Measurements from ENCODE around the gene PLPPR3. TPM values are rescaled to one million over a fixed set of nuclear protein-coding genes. Genes with fewer than 3 reads are reported as not detected.

Gene PLPPR3
- polyA plus RNA-seq, 1 donor from 2014 or later = 239 TPM

GRCh38 chr19:784541-784940 is 37.2 kb downstream of the PLPPR3 start:
- no peaks in the 10 kb centered on the region for H3K9me3 ChIP-seq (ENCODE audit: low read length)
- TF ChIP-seq REST (IDR thresholded peaks at IDR 0.05; ENCODE audit: borderline replicate concordance) (no peak), EZH2 (IDR thresholded peaks at IDR 0.05; ENCODE audit: borderline replicate concordance, insufficient read depth, low read length, poor library complexity, severe bottlenecking) (no peak), EP300 (conservative IDR thresholded peaks at IDR 0.05; ENCODE audit: poor library complexity, severe bottlenecking) (no peak), RAD21 (conservative IDR thresholded peaks at IDR 0.05) (no peak), POLR2AphosphoS5 (IDR thresholded peaks at IDR 0.05) (no peak), SMC3 (conservative IDR thresholded peaks at IDR 0.05; ENCODE audit: poor library complexity) (no peak), MXI1 (conservative IDR thresholded peaks at IDR 0.05; ENCODE audit: poor library complexity, severe bottlenecking) (no peak), TAF1 (IDR thresholded peaks at IDR 0.05; ENCODE audit: low read depth) (no peak)
- TF ChIP-seq, protein P1, sequence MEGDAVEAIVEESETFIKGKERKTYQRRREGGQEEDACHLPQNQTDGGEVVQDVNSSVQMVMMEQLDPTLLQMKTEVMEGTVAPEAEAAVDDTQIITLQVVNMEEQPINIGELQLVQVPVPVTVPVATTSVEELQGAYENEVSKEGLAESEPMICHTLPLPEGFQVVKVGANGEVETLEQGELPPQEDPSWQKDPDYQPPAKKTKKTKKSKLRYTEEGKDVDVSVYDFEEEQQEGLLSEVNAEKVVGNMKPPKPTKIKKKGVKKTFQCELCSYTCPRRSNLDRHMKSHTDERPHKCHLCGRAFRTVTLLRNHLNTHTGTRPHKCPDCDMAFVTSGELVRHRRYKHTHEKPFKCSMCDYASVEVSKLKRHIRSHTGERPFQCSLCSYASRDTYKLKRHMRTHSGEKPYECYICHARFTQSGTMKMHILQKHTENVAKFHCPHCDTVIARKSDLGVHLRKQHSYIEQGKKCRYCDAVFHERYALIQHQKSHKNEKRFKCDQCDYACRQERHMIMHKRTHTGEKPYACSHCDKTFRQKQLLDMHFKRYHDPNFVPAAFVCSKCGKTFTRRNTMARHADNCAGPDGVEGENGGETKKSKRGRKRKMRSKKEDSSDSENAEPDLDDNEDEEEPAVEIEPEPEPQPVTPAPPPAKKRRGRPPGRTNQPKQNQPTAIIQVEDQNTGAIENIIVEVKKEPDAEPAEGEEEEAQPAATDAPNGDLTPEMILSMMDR (IDR thresholded peaks at IDR 0.05; ENCODE audit: poor library complexity, severe bottlenecking) = no peak
- no peaks in the 10 kb centered on the region for H3F3A ChIP-seq (ENCODE audit: insufficient read depth, low read length, poor library complexity, severe bottlenecking)
- H3K27me3 ChIP-seq (ENCODE audit: insufficient read depth, low read depth, low read length) = no peaks in the 10 kb centered on the region
- H3K4me3 ChIP-seq (ENCODE audit: low read length) = no peak overlapping the region
- no peaks in the 10 kb centered on the region for H3K36me3 ChIP-seq (ENCODE audit: insufficient read depth, low read length)
- no peak overlapping the region for H3K4me2 ChIP-seq (ENCODE audit: low read length)
- H4K20me1 ChIP-seq (ENCODE audit: insufficient read depth) = no peaks in the 10 kb centered on the region
- H3K79me2 ChIP-seq (replicated peaks; ENCODE audit: insufficient read depth, low read length) = no peaks in the 10 kb centered on the region
- H3K9ac ChIP-seq (ENCODE audit: low read length) = no peak overlapping the region
- H2AFZ ChIP-seq (ENCODE audit: low read depth, low read length) = no peak overlapping the region
- no peaks in the 10 kb centered on the region for H3K9me2 ChIP-seq (ENCODE audit: insufficient read depth, low read length)
- no peak overlapping the region for H3K27ac ChIP-seq (ENCODE audit: low read length)

GRCh38 chr19:782878-783668 is 38.7 kb downstream of the PLPPR3 start:
- no peaks in the 10 kb centered on the region for H3K79me2 ChIP-seq (replicated peaks; ENCODE audit: insufficient read depth, low read length)
- H3K4me2 ChIP-seq (ENCODE audit: low read length) = no peak overlapping the region
- H3K36me3 ChIP-seq (ENCODE audit: insufficient read depth, low read length) = no peaks in the 10 kb centered on the region
- TF ChIP-seq REST (IDR thresholded peaks at IDR 0.05; ENCODE audit: borderline replicate concordance) (no peak), TAF1 (IDR thresholded peaks at IDR 0.05; ENCODE audit: low read depth) (no peak), EP300 (conservative IDR thresholded peaks at IDR 0.05; ENCODE audit: poor library complexity, severe bottlenecking) (no peak), MXI1 (conservative IDR thresholded peaks at IDR 0.05; ENCODE audit: poor library complexity, severe bottlenecking) (no peak), EZH2 (IDR thresholded peaks at IDR 0.05; ENCODE audit: borderline replicate concordance, insufficient read depth, low read length, poor library complexity, severe bottlenecking) (no peak), POLR2AphosphoS5 (IDR thresholded peaks at IDR 0.05) (no peak), SMC3 (conservative IDR thresholded peaks at IDR 0.05; ENCODE audit: poor library complexity) (no peak), RAD21 (conservative IDR thresholded peaks at IDR 0.05) (no peak)
- TF ChIP-seq, protein P1 (IDR thresholded peaks at IDR 0.05; ENCODE audit: poor library complexity, severe bottlenecking) = no peak
- H3K9me3 ChIP-seq (ENCODE audit: low read length) = no peaks in the 10 kb centered on the region
- H3K4me3 ChIP-seq (ENCODE audit: low read length) = no peak overlapping the region
- no peaks in the 10 kb centered on the region for H4K20me1 ChIP-seq (ENCODE audit: insufficient read depth)
- no peaks in the 10 kb centered on the region for H3F3A ChIP-seq (ENCODE audit: insufficient read depth, low read length, poor library complexity, severe bottlenecking)
- H3K27me3 ChIP-seq (ENCODE audit: insufficient read depth, low read depth, low read length) = no peaks in the 10 kb centered on the region
- no peak overlapping the region for H3K9ac ChIP-seq (ENCODE audit: low read length)
- no peak overlapping the region for H2AFZ ChIP-seq (ENCODE audit: low read depth, low read length)
- H3K27ac ChIP-seq (ENCODE audit: low read length) = no peak overlapping the region
- no peaks in the 10 kb centered on the region for H3K9me2 ChIP-seq (ENCODE audit: insufficient read depth, low read length)
